Stimulated activated CD4-positive, alpha-beta T cell treated with anti-CD3 and anti-CD28 coated beads, TNF-alpha, amount 100 ng/mL, for 48 hours (primary cell): ENCODE data around the gene CRBN.

Experiments used
- DNase-seq, 3 donors: peaks; one replicate each; pipeline ENCODE4 v3.0.0-alpha.2; 2020; ENCODE audit warnings: low read depth in 3 of 3

The CRBN gene

DNA sequence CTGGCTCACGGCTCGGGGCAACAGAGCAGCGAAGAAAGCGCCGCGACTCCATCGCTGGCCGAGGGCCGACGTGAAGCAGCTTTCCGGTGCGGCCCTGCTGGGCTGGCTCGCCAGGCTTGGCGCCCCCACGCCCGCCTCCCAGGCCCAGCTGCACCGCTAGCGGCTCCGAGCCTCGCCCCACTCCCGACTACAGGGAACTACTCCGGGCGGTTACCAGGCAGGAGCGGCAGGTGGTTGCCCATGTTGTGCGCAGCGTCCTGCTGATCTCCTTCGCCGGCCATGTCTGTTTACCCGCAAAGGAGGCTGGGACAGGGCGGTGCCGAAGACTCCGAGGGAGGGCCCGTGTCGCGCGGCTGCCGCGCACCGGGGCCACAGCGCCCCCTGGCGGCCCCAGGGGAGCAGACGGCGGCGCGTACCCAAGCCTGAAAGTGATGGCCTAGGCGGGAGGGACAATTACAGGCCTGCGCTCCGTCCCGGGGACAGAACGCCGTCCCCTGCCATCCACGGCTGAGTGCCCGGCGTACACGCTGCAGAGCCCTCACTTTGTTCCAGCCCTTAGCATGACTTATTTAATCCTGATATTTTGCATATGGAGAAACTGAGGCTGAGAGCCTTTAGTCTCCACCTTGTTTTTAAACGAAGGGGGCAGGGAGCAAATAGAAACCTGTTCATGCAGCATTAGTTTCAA lies at the start of gene CRBN:
CRBN (minus strand) TSS at position 285 of the 688 bp plus-strand sequence; CDS start at position 281, 4 bp downstream.
- peak; percentile 74 to 77 (median 76) for DNase-seq

DNA sequence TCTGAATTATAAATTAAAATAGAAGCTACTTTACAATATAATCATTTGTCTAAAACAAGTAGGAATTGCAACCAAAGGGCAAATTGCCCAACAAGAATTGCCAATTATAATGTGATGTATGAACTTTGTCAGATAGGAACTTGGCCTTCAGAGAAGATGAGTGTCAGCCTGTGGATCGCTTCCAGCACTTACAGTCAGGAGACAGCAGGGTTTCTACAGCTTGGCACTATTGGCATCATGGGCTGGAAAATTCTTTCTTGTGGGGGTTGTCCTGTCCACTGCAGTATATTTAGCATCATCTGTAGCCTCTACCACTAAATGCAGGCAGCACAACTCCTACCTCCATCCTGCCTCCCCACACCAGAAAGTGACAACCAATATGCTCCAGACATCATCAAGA lies 48.1 kb upstream of the CRBN start:
- no peak for DNase-seq

DNA sequence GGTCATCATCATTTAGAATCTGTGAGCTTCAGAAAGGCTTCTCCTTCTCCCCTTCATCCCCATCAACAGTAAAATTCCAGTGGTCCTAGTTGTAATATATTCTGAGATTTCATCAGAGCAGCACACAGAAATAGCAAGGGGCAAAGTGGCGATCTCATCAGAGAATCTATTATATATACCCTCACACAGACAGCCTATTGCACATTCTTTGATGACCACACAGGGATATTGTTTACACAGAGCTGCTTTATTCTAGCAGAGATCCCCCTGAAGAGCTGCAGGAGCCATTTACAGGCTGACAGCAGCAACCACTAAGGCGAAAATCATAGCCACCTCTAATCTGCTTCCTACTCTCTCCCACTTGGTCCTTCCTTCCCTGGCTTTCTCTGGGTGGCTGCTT lies 42.0 kb upstream of the CRBN start:
- no peak for DNase-seq

DNA sequence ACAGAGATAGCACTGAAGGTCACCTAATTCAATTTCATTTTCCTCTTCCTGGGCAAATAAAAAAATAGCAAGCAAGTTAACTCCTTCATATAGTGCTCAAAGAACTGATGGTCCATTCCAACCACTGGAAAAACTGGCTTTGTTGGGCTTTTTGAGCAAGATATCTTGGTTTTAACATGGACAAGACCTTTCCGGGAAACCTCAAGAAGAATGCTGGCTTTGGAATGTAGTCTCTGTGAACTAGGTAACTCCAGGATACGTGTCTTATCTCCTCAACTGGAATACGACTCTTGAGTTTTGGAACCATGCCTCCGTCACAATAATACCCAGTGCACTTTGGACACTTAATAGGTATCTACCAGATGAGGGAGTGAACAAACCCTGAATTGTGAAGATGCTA lies 36.9 kb upstream of the CRBN start:
- DNase-seq: no peak

DNA sequence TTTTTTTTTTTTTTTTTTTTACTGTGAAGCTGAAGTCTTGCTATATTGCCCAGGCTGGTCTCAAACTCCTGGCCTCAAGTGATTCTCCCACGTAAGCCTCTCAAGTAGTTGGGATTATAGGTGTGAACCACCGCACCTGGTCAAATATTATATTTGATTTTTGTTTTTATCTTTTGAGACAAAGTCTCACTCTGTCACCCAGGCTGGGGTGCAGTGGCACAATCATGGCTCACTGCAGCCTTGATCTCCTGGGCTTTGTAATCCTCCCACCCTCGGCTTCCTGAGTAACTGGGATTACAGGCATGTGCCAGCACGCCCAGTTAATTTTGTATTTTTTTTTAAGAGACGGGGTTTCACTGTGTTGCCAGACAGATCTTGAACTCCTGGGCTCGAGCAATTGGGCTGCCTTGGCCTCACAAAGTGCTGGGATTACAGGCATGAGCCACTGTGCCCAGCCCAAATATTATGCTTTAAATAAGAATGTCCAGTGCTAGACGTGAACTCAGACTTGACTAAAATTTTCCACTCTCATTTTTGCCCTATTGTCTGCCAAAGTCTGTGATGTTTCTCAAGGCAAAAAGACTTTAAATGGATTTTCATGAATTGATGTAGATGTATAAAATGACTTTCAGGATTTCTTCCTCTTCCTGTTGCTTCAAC lies 33.4 kb upstream of the CRBN start:
- no peak for DNase-seq

DNA sequence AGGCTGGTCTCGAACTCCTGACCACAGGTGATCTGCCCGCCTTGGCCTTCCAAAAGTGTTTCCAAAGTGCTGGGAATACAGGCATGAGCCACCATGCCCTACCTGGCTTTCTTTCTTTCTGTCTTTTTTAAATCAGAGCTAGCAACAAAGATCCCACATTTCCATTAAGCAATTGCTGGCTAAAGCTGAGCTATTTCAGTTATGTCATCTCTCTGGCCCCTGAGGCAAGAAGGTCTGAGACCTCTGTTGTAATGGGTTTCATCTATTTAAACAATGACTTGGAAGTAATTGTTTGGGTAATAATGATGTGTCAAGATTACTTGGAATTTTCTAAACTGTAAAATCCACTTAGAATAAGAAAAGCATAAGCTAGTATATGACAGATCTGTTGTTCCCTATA lies 30.2 kb upstream of the CRBN start:
- DNase-seq: no peak

DNA sequence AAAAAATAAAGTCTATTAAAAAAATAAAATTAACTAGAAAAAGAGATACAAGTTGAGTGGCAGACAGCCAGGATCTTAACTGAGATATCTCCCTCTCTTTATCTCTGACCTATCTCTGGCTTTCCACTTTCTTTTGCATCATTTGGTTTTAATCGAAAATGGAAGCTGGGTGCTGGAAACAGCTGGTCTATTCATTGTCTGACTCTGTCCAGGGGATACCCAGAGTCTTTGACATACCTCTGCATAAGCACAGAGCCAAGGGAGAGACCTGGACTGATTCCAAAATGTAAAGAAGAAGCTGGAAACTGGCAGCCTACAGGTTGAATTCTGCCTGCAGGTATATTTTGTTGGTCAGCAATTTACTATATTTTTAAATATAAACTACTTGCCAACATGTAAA lies 29.6 kb upstream of the CRBN start:
- no peak for DNase-seq

DNA sequence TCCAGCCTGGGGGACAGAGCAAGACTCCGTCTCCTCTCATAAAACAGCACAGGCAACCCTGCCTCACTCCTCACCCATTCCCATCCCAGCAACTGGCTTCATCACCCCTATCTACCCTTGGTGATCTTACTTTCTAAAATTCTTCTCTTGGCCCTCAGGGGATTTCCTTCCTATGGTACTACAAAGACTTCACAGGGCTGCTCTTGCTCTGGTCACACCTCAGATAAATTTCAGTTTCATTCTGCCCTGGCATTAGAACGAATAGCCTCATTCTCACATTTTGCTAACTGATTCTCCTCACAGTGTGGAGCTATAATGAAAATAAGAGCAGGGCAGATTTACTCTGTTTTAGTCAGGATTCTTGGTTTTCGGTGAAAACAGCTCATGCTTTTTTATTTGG lies 22.1 kb upstream of the CRBN start:
- DNase-seq: no peak

DNA sequence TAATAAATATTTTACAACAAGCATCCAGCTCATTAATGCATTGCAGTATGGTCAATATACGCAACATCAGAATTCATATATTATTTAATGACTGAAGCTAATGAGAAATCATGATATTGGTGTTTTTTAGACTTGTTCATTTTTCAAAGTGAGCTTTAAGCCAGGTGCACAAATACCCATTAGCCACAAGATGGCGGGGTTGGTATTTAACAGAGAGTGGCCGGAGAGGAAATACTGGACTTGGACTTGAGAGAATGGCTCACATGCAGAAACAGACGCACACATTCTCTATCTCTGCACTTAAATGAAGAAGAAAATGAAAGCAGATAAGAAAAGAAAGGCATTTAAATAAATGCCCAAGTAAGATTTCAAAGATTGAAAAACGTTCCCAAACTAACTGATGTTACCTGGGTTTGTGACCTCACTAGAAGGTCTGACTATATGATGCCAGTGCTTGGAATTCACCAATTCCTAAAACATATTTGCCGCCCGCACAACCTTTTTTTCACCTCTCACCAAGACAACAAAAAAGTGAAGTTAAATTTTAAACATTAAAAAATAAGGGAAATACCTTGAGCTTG lies 21.2 kb upstream of the CRBN start:
- peak in 1 of 3 donors; percentile 31 for DNase-seq

DNA sequence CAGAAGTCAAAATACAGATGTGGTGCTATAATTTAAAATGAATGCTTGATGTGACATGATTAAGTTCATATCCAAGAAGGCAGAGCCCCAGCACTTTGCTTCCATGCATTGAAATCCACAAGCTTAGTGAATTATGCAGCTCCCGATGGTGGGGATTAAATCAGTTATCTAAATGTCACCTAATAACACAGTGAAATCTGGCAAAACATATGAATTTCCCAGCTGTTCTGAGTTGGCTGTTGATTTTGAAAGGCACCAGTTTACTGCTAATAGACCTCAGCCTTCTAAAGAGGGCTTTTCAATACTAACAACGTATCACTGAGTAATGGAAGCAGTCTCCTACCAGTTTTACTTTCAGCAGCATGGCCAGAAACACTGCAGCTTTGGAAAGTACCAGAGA lies 19.8 kb upstream of the CRBN start:
- DNase-seq: no peak

DNA sequence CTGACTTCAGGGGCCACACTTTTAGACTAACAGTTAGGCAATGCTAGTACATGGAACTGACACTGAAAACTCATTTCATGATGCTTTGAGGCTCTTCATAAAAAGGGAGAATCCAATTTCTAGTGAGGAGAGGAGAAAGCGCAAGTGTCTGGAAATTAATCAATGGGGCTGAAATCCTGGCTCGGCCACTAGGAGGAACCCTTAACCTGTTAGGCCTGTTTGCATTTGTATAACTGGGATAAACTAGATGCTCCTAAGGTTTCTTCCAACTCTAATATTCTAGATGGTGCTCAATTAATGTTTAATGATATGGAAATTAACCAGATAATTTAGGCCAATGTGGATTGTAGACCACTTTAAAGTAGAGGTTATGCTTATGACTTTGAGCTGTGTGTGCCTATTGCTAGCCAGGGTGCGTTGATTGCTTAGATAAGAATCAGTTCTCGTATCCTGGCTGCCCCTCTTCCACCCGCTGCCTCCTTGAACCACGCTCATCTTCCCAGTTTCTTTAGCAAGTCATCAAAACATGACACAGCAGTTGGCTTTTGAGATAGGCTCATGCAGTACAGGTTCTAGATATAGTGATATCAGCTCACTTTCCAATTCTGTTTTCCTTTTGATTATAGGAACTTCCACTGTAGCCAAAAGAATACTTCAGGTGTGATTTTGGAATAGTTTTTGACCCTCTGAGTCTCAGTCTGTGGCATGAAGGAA lies 16.8 kb upstream of the CRBN start:
- DNase-seq: no peak

DNA sequence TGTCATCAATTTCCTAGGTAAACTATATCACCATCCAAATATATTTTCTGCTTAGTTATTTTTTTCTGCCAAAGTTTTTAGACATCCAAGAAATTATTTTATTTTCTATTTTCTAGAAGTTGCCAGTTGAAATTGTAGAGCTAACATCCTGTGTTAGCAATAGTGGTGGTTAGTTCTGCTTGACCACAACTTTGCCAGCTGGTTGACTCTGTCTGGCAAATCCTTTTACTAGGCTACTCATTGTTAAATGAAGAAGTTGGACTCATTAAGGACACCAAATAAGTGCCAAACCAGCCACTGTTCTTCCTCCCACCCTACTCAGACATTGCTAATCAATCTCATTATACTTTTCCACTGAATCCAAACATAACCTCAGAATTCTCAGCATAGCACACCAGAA lies 15.4 kb upstream of the CRBN start:
- no peak for DNase-seq

DNA sequence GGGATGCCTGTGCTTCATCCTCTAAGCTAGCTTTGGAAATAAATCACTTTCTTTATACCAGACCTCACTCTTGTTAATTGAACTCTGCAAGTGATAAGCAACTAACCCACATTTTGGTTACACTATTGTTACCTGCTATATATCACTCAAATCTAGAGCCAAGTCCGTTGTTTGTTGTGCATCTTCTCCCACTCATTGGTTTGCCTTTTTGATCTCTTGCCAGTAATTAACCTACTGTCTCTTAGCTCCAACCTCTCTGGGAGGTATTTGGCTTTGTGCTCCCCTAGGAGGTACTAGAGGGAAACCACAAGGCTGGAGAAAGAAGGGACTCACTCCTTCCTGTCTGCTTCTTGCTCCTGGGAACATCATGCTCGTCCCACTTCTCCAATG lies 12.8 kb upstream of the CRBN start:
- no peak for DNase-seq

DNA sequence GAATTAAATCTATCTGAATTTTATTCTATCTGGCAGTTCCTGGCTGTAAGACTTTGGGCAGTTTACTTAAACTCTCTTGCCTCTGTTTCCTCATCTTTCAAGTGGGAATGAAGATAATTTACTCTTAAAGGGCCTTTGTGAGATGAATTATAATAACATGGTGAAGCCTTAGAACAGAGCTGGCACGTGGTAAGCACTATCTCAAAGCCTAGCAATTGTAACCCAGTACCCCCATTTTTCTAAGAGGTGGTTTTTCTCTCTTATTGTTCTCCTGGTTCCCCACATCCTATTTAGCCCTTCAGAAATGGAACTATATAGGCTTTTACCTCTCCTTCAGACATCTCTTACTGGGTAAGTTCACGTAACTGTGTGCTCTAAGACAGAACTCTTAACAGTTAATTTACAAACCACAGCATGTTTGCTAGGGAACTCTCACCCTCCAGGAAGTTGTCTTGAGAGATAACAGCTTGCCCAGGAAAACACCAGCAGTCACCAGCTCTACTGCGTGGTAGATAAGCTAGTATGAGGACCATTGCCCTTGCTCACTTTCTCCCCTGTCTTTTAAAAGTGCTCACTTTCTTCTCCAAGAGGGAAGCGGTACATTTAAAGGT lies 12.3 kb upstream of the CRBN start:
- DNase-seq: no peak

DNA sequence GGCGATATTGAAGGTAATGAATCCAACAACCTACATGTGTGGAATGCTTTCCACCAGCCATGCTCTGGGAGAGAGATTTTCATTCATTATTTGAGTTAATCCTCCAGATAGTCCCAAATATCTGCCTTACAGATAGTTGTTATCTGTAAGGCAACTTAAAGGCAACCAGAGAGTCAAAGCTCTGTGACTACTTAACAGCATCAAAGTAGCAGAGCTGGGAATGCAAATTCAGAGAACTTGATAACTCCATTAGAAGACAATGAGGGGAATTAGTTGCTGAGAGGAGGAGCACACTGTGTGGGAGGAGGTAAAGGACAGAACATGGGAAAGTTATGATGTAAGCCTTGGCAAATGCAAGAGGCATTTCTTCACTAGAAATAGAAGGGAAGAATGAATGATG lies 10.5 kb upstream of the CRBN start:
- DNase-seq: no peak

DNA sequence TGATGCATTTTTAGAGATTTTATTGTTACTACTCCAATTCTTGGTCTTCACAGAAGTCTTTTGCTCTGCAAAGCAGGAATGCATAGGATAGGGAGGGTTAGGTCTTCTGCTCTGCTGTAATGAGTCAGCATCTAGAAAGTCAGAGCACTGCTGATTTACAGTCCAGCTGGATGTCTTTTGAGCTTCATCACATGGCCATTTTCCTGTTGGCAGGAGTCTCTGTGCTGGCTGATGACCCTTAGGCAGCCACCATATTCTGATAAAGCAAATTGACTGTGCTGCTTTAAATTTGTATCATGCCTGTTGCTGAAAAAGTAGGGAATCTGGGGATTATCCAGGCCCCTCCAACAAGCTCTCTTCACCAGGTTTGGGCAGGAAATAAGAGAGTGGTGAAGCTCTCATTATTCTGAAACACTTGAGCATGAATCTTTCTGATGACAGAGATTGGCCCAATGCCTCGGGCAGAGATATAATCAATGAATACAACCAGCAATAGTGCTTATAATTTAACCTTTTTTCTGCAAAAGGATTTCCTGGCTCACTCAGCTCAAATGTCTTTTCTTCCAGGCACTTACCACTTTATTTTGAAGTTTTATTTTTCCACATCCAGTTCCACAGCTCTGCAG lies 9.7 kb upstream of the CRBN start:
- no peak for DNase-seq

DNA sequence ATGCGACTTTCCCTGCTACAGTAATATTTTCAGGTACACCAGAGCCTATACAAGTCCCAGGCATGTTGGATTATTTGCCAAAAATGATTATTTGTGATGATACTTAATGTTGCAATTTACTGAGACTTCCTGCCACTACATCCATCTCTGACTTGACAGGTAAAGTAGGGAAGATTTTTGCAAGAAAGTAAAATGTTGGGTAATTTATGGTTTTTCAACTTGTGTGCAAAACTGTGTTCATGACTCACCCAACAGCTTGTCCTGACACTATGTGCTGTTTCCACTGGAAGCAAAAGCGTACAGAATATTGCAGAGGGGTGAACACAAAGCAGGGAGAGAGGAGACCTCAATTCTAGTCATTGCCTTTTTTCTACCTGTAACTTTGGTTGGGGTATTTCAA lies 5.4 kb upstream of the CRBN start:
- no peak for DNase-seq

DNA sequence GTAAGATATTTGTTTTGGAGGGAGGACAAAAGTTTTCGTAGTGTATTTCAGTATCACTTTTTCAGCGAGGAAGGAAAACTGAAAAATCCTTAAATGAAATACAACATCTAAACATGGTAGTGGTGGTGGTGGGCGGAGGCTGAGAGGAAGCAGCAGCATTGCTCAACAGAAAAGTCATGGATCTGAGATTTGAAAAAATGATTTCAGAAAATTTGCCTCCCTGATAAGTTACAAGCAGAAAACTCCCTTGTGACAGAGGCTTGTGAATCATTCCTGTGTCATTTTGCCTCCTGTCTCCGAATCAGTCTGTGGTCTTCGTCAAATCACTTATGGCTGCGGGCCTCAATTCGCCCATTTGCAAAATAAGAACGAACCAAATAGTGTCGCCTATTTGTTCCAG lies 965 bp upstream of the CRBN start:
- DNase-seq: no peak

DNA sequence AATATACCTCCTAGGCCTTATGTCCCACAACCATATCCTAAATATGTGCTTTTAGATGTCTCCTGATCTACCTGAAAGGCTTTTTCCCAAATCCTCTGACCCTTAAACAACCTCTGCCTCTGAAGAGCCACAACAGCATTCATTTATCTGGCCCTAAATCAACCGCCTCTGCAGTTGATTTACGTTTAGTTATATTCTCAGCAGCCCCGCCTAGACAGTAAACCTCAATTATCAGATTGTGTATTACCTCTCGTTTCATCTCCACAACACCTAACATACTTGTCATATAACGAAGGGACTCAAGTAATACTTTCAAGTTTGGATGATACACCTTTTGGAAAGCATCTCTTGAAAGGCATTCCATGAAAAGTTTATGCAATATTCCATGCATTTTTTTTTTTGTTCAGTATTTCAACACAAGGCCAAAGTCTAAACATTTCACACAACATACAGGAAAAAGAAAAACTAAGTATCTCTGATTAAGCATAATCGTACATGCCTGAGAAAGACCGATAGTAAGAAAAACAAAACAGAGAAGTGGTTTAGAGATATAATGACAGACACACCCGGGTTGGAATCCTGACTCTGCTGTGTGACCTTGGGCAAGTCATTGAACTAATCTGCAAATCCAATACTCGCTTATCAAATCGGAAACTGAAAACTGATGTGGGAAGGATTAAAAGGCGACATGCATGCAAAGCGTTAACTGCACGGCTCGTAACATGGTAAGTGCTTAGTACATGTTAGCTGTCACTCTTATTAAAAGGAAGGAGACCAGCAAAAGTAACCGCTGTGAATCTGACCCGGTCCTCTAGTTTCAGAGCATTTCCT lies 778 bp downstream of the CRBN start:
- no peak for DNase-seq

DNA sequence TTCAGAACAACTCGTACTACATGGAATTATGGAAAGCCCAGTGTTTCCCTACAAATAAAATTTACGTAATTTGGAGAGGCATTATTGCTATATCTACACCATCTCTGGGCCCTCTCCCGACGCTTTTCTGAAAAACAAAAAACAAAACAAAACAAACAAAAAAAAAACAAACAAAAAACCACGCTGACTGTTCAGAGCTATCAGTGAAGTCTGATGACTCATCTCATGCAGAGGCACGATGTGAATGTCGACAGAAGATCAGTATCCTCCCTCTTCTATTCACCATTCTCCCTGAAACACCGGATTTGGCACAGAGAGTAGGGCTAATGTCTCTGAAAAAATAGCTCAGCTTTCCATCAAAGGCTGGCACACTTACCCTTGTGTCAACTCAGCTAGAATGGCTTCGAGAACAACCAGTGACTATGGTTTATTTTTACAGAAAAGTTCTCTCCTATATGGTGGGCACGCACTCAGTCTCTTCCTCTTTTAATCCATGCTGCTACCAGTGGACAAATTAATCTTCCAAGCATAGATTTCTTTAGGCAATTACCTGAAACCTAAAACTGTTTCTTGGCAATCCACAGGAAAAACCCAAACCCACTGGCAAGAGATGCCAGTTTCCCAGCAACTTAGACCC lies 1.5 kb downstream of the CRBN start:
- DNase-seq: no peak

DNA sequence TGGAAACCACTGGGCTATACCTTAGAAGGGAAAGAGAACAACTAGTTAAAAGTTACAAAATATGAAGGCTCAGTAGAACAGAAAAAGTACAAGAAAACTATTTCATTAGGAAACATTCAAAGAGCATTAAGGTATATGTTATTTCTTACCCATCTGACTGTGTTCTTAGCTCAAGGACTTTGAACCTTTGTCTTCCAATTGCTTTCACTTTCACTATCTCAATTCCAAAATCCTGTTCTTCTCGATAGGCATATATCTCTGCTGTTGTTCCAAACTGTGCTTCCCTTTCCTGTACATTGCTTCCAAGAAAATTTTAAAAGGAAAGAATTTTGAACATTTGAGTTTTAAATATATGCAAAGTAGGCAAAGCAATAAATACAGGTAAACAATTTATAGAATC lies 6.9 kb downstream of the CRBN start:
- no peak for DNase-seq
